Endothelial cell of umbilical vein (primary cell): ENCODE data around the gene FZD2. TPM values are rescaled to one million over a fixed set of nuclear protein-coding genes. Genes with fewer than 3 reads are reported as not detected.

Experiments used
- BruUV-seq: library from RNA; stranded (reverse); fragments of 400-500 nt; replicated peaks from 2 replicates; lab custom pipeline; 2021; lab: Mats Ljungman, UMichigan
- CTCF ChIA-PET: fragments of 300-600, 350-600 bp; sonication (Branson Sonifier 250); formaldehyde crosslinking; loops from one replicate; lab custom pipeline; 2021; ENCODE audit warnings: antibody characterized with exemption, inconsistent platforms; lab: Charles Lee
- POLR2A ChIA-PET: fragments of 300-600, 350-600 bp; sonication (Branson Sonifier 250); formaldehyde crosslinking; loops from one replicate; lab custom pipeline; 2021; ENCODE audit warnings: antibody characterized with exemption, inconsistent platforms; lab: Charles Lee
- DNase-seq: peaks from one replicate; pipeline ENCODE4 v3.0.0-alpha.2; 2011; ENCODE audit warnings: low read depth, low spot score
- FAIRE-seq: peaks from 2 replicates; lab custom pipeline; 2011; peaks lifted over from hg19 to GRCh38; lab: Jason Lieb, UNC
- H2AFZ ChIP-seq: 2 replicates; pipeline ENCODE4 v1.6.0; 2012; ENCODE audit warnings: low read depth, low read length, control low read depth, inconsistent platforms
- H3K27ac ChIP-seq: 2 replicates; pipeline ENCODE4 v1.5.1; 2011; ENCODE audit warnings: low read depth, mild to moderate bottlenecking, control low read depth, low read length, moderate library complexity; ENCODE audit not compliant: insufficient read depth
- H3K27me3 ChIP-seq, 2 experiments: 2 replicates each; pipeline versions ENCODE4 v1.6.0 to v1.6.1; 2011; ENCODE audit warnings: low read length in 2 of 2, mixed read lengths in 1 of 2; ENCODE audit not compliant: control insufficient read depth in 2 of 2, insufficient read depth in 2 of 2
- H3K36me3 ChIP-seq, 2 experiments: 2 replicates in 1 of 2; 3 replicates in 1 of 2; pipeline ENCODE4 v1.5.1; 2011; ENCODE audit warnings: low read length in 2 of 2, mild to moderate bottlenecking in 1 of 2, moderate library complexity in 1 of 2; ENCODE audit not compliant: control insufficient read depth in 2 of 2, insufficient read depth in 2 of 2; ENCODE audit errors: extremely low read depth in 1 of 2
- H3K4me1 ChIP-seq: 3 replicates; pipeline ENCODE4 v1.5.1; 2011; ENCODE audit warnings: mild to moderate bottlenecking, low read length; ENCODE audit not compliant: control insufficient read depth, insufficient read depth; ENCODE audit errors: extremely low read depth
- H3K4me2 ChIP-seq: 2 replicates; pipeline ENCODE4 v1.6.1; 2011; ENCODE audit warnings: low read length, control low read depth, mixed read lengths; ENCODE audit not compliant: insufficient read depth
- H3K4me3 ChIP-seq, 3 experiments: fragments of 200-600 bp in 1 of 3; sonication (generic), shearing (Covaris generic) in 1 of 3; replicated peaks in 1 of 3; 2 replicates each; pipeline ENCODE4 v1.5.1; 2011 to 2016; ENCODE audit warnings: control low read depth in 3 of 3, low read length in 3 of 3, mild to moderate bottlenecking in 2 of 3, inconsistent platforms in 1 of 3, low read depth in 1 of 3, moderate library complexity in 1 of 3; ENCODE audit not compliant: insufficient read depth in 1 of 3
- H3K79me2 ChIP-seq: 2 replicates; pipeline ENCODE4 v1.6.0; 2012; ENCODE audit warnings: low read length, inconsistent platforms; ENCODE audit not compliant: control insufficient read depth, insufficient read depth
- H3K9ac ChIP-seq: replicated peaks from 2 replicates; pipeline ENCODE3; 2011; ENCODE audit warnings: low read length, control low read depth; ENCODE audit not compliant: insufficient read depth; ENCODE audit errors: extremely low read depth
- H3K9me1 ChIP-seq: replicated peaks from 3 replicates; pipeline ENCODE4 v1.6.0; 2011; ENCODE audit warnings: mild to moderate bottlenecking, low read length; ENCODE audit not compliant: control insufficient read depth, insufficient read depth; ENCODE audit errors: extremely low read depth
- H3K9me3 ChIP-seq: replicated peaks from 2 replicates; pipeline ENCODE4 v1.5.1; 2012; ENCODE audit warnings: low read length, inconsistent platforms; ENCODE audit not compliant: control insufficient read depth, insufficient read depth
- H4K20me1 ChIP-seq: replicated peaks from 2 replicates; pipeline ENCODE3; 2011; ENCODE audit warnings: mild to moderate bottlenecking, low read length; ENCODE audit not compliant: control insufficient read depth, insufficient read depth; ENCODE audit errors: extremely low read depth
- EZH2 ChIP-seq: IDR thresholded peaks from 2 replicates; pipeline ENCODE4 v1.6.1; 2012; ENCODE audit warnings: borderline replicate concordance, low read depth, mild to moderate bottlenecking, moderate library complexity, low read length, inconsistent platforms; ENCODE audit not compliant: severe bottlenecking
- FOS ChIP-seq: IDR thresholded peaks from 2 replicates; pipeline ENCODE4 v1.6.1; 2011; ENCODE audit warnings: mild to moderate bottlenecking, low read length, moderate library complexity, borderline replicate concordance; ENCODE audit not compliant: insufficient read depth
- JUN ChIP-seq: IDR thresholded peaks from 2 replicates; pipeline ENCODE4 v1.6.1; 2011; ENCODE audit warnings: borderline replicate concordance, low read depth; ENCODE audit not compliant: insufficient read length, insufficient read depth
- MYC ChIP-seq: IDR thresholded peaks from one replicate; pipeline ENCODE4 v1.6.1; 2011; ENCODE audit warnings: mild to moderate bottlenecking, low read depth, low read length
- POLR2A ChIP-seq: IDR thresholded peaks from 2 replicates; pipeline ENCODE4 v1.6.1; 2012; ENCODE audit warnings: low read depth, mild to moderate bottlenecking, control low read depth, low read length
- POLR2AphosphoS5 ChIP-seq: IDR thresholded peaks from 2 replicates; pipeline ENCODE4 v1.6.1; 2012; ENCODE audit warnings: low read depth, mild to moderate bottlenecking, control low read depth, low read length, moderate library complexity; ENCODE audit not compliant: insufficient read depth
- dilution Hi-C: fragments of 300-500 bp; cut with MboI; formaldehyde crosslinking; loops from one replicate; pipeline ENCODE4 v1.15.0; 2019; ENCODE audit warnings: low sequenced_read_pairs; ENCODE audit not compliant: extremely low pct_ligation_motif_present
- intact Hi-C: fragments of 100-400 bp; cut with micrococcal nuclease; formaldehyde crosslinking; loops from one replicate; pipeline ENCODE4 v1.10.0; 2022
- polyA plus RNA-seq, 4 experiments: library from polyadenylated mRNA; depleted of rRNA in 3 of 4; stranded (reverse) in 3 of 4; unstranded in 1 of 4; fragments of >200 nt; gene quantifications; 2 replicates each; pipeline versions ENCODE4 v1.2.1 to v1.2.3, GENCODE V29; 2011 to 2012; ENCODE audit warnings: missing spikeins in 1 of 4
- total RNA-seq: library from RNA; stranded (reverse); gene quantifications from 2 replicates; pipeline ENCODE4 v1.2.3, GENCODE V29; 2021
- TF ChIP-seq, protein P1 (sequence below): IDR thresholded peaks from 2 replicates; pipeline ENCODE4 v1.6.1; 2011; ENCODE audit not compliant: insufficient read depth, insufficient read length
- TF ChIP-seq, protein P2 (sequence below), 2 donors: IDR thresholded peaks; 1 replicate in 1 of 2; 2 replicates in 1 of 2; pipeline ENCODE4 v1.5.1; 2011; ENCODE audit warnings: low read length in 2 of 2, mild to moderate bottlenecking in 2 of 2, moderate library complexity in 2 of 2, control low read depth in 1 of 2, inconsistent platforms in 1 of 2, low read depth in 1 of 2; ENCODE audit not compliant: insufficient read depth in 1 of 2; ENCODE audit errors: extremely low read depth in 1 of 2

Gene FZD2
- total and polyA plus RNA-seq, 2 donors (not counting 3 experiments of a cell fraction or from before 2014, with no cell fraction given): 5.8 to 14.0 TPM

DNA sequence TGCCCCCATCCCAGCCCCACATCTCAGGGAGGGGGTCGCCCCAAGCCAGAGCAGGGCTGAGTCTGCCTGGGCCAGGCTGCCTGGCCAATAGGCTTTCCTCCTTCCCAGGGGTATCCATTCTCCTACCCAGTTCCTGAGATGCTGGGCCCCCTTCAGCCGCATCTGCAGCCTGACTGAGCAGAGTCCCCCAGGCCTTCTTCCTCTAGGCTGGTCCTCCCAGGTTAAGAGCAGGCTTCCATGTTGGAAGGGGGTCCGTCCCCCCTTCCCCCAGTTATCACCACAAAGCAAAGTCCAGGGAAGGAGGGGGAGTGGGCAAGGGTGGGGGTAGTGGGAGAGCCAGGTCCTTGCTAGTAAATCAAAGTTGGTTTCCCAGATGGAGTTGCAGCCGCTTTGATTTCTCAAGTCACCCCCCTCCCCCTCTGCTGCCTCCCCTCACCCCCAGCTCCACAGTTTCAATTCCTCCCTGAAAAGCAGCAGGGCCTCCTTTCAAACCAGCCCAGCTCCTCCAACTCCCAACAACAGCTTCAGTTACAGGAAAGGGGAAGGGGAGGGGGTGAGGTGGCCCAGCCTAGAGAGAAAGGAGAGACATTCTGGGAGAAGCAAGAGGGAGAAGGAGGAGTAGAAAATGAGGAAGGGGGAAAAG is 9.5 kb upstream of the FZD2 start:
- no peaks in the 10 kb centered on the region for H4K20me1 ChIP-seq
- H3K4me3 ChIP-seq: no peak overlapping the region
- no peak for FAIRE-seq
- dilution Hi-C loops (no loop called here), intact Hi-C loops (loop anchor here (1.0 kb wide), 1 partner anchor 10 kb away; the partner anchor contains the start of gene FZD2)
- ChIA-PET CTCF (interaction anchor here (0.6 to 4.1 kb wide), 7 partner anchors 9 to 162 kb away, joined by 3 to 15 read pairs (median 6); partner anchors contain the start of gene FZD2), POLR2A (no interaction called here)
- H2AFZ ChIP-seq: no peak overlapping the region
- peaks cover 3 to 5% of the 10 kb centered on the region in 2 experiments for H3K27me3 ChIP-seq
- no peaks in the 10 kb centered on the region for H3K9me3 ChIP-seq
- no peak for TF ChIP-seq JUN
- TF ChIP-seq FOS: no peak
- TF ChIP-seq POLR2A: no peak
- H3K27ac ChIP-seq: no peak overlapping the region
- H3K9me1 ChIP-seq: no peaks in the 10 kb centered on the region
- no peaks in the 10 kb centered on the region for H3K36me3 ChIP-seq
- BruUV-seq: no TSS peak
- peaks cover 13% of the 10 kb centered on the region for H3K4me1 ChIP-seq
- no peak overlapping the region for H3K4me2 ChIP-seq
- DNase-seq: no peak
- H3K9ac ChIP-seq: no peak overlapping the region
- H3K79me2 ChIP-seq: no peaks in the 10 kb centered on the region

DNA sequence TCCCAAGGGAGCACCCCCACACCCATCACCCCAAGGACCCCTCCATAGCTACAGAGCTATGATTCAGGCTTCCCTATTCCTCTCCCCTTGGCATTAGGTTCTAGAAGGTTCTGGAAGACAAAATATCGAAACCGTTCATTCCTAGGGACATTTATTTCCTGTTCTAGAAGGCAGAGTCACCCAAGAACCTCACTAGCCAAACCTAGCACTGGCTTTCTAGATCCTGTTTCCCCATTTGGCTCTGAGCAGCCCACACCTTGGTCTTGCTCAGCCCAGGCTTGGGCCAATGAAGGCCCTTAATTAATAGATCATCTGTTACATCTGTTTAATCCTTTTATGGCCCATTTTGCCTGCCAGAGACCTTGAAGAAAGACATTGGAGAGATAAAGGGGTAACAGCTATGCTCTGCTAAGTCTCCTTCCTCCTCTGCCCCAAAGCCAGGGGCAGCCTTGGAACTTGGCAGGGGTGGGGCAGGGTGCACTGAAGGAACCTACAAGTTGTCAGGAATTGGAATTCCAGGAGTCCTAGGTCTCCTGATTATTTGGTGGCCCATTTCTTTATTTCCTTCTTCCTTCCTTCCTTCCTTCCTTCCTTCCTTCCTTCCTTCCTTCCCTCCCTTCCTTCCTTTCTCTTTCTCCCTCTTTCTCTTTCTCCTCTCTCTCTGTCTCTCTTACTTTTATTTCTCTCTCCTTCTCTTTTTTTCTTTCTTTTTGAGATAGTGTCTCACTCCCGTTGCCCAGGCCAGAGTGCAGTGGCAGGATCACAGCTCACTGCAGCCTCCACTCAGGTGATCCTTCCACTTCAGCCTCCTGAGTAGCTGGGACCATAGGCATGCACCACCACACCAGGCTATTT is 8.7 kb upstream of the FZD2 start:
- dilution Hi-C loops: no loop called here
- no peak for FAIRE-seq

More for the DNA sequence above, 8.7 kb upstream of the FZD2 start:
- Histone ChIP-seq H3K9me1 (no peaks in the 10 kb centered on the region), H4K20me1 (no peaks in the 10 kb centered on the region), H3K36me3 (no peaks in the 10 kb centered on the region), H3K9me3 (no peaks in the 10 kb centered on the region), H2AFZ (no peak overlapping the region), H3K27ac (no peak overlapping the region), H3K4me3 (no peak overlapping the region), H3K4me1 (peaks cover 13% of the 10 kb centered on the region), H3K27me3 (peaks cover 3 to 5% of the 10 kb centered on the region in 2 experiments), H3K9ac (no peak overlapping the region), H3K79me2 (no peaks in the 10 kb centered on the region), H3K4me2 (no peak overlapping the region)
- DNase-seq: no peak
- no peak for TF ChIP-seq POLR2A
- TF ChIP-seq POLR2AphosphoS5: no peak
- TF ChIP-seq EZH2: no peak
- TF ChIP-seq, protein P1, sequence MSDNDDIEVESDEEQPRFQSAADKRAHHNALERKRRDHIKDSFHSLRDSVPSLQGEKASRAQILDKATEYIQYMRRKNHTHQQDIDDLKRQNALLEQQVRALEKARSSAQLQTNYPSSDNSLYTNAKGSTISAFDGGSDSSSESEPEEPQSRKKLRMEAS: no peak
- no peak for TF ChIP-seq JUN
- TF ChIP-seq, protein P2, sequence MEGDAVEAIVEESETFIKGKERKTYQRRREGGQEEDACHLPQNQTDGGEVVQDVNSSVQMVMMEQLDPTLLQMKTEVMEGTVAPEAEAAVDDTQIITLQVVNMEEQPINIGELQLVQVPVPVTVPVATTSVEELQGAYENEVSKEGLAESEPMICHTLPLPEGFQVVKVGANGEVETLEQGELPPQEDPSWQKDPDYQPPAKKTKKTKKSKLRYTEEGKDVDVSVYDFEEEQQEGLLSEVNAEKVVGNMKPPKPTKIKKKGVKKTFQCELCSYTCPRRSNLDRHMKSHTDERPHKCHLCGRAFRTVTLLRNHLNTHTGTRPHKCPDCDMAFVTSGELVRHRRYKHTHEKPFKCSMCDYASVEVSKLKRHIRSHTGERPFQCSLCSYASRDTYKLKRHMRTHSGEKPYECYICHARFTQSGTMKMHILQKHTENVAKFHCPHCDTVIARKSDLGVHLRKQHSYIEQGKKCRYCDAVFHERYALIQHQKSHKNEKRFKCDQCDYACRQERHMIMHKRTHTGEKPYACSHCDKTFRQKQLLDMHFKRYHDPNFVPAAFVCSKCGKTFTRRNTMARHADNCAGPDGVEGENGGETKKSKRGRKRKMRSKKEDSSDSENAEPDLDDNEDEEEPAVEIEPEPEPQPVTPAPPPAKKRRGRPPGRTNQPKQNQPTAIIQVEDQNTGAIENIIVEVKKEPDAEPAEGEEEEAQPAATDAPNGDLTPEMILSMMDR (IDR thresholded peaks at IDR 0.05; ENCODE audit: extremely low read depth in 1 of 2, insufficient read depth in 1 of 2, low read depth in 1 of 2, low read length in 2 of 2): no peak
- TF ChIP-seq MYC: no peak
- no peak for TF ChIP-seq FOS
- ChIA-PET CTCF (interaction anchor here (1.9 to 4.1 kb wide), 2 partner anchors 25 to 88 kb away, joined by 4 to 13 read pairs; no protein-coding TSS in a partner anchor), POLR2A (no interaction called here)
- no TSS peak for BruUV-seq
- intact Hi-C loops: no loop called here
